ENCODE results near the gene ZDHHC19. TPM values are rescaled to one million over a fixed set of nuclear protein-coding genes. Genes with fewer than 3 reads are reported as not detected.

ZDHHC19 gene
- total and polyA plus RNA-seq, 2 experiments from 2014 or later = 1.3 to 15.7 TPM

DNA sequence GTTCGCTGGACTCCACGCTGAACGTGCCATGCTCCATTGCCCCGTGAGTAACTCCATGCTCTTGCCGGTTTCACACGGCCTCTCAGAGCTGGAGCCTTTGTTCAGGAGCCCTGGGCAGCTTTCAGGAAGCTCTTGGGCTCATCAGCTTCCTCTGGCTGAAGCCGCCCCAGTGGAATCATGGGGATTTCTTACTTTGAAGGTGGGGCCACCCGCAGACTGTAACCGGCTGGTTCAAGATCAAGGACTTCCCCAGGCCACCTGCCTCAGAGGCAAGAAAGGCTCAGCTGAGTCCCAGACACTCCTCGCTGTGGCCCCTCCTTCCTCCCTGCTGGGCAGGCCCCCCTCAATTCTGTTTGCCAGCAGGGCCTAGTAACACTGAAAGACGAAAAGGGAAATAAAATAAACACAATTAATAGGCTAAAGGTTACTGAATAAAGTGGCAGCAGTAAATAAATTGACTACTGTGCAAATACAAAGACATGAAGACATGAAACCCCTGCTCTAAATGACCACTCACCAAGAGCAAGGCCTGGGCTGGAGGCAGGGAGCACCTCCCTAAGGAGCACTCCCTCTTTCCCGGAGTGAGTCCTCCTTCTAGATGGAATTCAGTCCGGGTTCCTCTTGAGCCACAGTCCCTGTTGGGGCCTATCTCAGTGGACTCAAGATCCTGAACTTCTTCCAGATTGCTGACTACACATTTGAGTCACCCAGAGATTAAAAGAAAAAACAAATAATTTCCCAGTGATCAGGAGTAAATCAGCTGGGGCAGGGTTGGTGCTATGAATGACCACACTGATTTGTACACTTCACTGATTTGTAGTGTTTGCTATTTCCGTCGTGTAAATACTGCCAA, 51.0 kb downstream of the ZDHHC19 start:
- Mint-ChIP-seq H3K4me1 (peaks cover 29% of the 10 kb centered on the region), H3K36me3 (ENCODE audit: low read depth) (no peaks in the 10 kb centered on the region), H3K4me3 (no peak overlapping the region), H3K9me3 (no peaks in the 10 kb centered on the region), H3K27me3 (ENCODE audit: insufficient read depth, low read depth, poor library complexity) (peaks cover 10% of the 10 kb centered on the region), H3K27ac (peak overlapping the region; percentile 92; the same call in 1 of the 2 replicates)
- Histone ChIP-seq H2AFZ (peak overlapping the region; percentile 60; the same call in 1 of the 2 replicates), H3K79me2 (replicated peaks; ENCODE audit: insufficient read depth) (no peaks in the 10 kb centered on the region), H3K9me2 (ENCODE audit: insufficient read depth) (no peaks in the 10 kb centered on the region), H3K4me2 (no peak overlapping the region), H3K4me1 (ENCODE audit: insufficient read depth) (peaks cover 17% of the 10 kb centered on the region), H3K4me3 (no peak overlapping the region), H3K36me3 (ENCODE audit: insufficient read depth) (no peaks in the 10 kb centered on the region), H3F3A (replicated peaks; ENCODE audit: low read depth) (no peaks in the 10 kb centered on the region), H3K27ac (ENCODE audit: low read depth) (no peak overlapping the region), H4K20me1 (replicated peaks; ENCODE audit: insufficient read depth) (no peaks in the 10 kb centered on the region), H3K27me3 (ENCODE audit: insufficient read depth) (no peaks in the 10 kb centered on the region)
- DNase-seq (ENCODE audit: low spot score) = peak; percentile 66
- peak; percentile 86 for ATAC-seq
- no peak for TF ChIP-seq ZNF331 (CRISPR knock-in tag; IDR thresholded peaks at IDR 0.05; ENCODE audit: low read depth)
- TF ChIP-seq EZH2 (IDR thresholded peaks at IDR 0.05; ENCODE audit: low read depth, unreplicated experiment) = no peak
- TF ChIP-seq JUNB (IDR thresholded peaks at IDR 0.05; ENCODE audit: unreplicated experiment) = no peak
- TF ChIP-seq, protein P1, sequence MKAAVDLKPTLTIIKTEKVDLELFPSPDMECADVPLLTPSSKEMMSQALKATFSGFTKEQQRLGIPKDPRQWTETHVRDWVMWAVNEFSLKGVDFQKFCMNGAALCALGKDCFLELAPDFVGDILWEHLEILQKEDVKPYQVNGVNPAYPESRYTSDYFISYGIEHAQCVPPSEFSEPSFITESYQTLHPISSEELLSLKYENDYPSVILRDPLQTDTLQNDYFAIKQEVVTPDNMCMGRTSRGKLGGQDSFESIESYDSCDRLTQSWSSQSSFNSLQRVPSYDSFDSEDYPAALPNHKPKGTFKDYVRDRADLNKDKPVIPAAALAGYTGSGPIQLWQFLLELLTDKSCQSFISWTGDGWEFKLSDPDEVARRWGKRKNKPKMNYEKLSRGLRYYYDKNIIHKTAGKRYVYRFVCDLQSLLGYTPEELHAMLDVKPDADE (IDR thresholded peaks at IDR 0.05) = no peak
- TF ChIP-seq ZNF114 (CRISPR knock-in tag; IDR thresholded peaks at IDR 0.05) = no peak
- TF ChIP-seq CREB1 (CRISPR knock-in tag; IDR thresholded peaks at IDR 0.05; ENCODE audit: low read depth) = no peak
- TF ChIP-seq NANOG (IDR thresholded peaks at IDR 0.05; ENCODE audit: borderline replicate concordance) = no peak
- no peak for TF ChIP-seq POLR2AphosphoS5 (IDR thresholded peaks at IDR 0.05; ENCODE audit: low read depth)
- TF ChIP-seq, protein P2, sequence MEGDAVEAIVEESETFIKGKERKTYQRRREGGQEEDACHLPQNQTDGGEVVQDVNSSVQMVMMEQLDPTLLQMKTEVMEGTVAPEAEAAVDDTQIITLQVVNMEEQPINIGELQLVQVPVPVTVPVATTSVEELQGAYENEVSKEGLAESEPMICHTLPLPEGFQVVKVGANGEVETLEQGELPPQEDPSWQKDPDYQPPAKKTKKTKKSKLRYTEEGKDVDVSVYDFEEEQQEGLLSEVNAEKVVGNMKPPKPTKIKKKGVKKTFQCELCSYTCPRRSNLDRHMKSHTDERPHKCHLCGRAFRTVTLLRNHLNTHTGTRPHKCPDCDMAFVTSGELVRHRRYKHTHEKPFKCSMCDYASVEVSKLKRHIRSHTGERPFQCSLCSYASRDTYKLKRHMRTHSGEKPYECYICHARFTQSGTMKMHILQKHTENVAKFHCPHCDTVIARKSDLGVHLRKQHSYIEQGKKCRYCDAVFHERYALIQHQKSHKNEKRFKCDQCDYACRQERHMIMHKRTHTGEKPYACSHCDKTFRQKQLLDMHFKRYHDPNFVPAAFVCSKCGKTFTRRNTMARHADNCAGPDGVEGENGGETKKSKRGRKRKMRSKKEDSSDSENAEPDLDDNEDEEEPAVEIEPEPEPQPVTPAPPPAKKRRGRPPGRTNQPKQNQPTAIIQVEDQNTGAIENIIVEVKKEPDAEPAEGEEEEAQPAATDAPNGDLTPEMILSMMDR (conservative IDR thresholded peaks at IDR 0.05; ENCODE audit: low read depth in 2 of 2) = no peak
- TF ChIP-seq, protein P3, sequence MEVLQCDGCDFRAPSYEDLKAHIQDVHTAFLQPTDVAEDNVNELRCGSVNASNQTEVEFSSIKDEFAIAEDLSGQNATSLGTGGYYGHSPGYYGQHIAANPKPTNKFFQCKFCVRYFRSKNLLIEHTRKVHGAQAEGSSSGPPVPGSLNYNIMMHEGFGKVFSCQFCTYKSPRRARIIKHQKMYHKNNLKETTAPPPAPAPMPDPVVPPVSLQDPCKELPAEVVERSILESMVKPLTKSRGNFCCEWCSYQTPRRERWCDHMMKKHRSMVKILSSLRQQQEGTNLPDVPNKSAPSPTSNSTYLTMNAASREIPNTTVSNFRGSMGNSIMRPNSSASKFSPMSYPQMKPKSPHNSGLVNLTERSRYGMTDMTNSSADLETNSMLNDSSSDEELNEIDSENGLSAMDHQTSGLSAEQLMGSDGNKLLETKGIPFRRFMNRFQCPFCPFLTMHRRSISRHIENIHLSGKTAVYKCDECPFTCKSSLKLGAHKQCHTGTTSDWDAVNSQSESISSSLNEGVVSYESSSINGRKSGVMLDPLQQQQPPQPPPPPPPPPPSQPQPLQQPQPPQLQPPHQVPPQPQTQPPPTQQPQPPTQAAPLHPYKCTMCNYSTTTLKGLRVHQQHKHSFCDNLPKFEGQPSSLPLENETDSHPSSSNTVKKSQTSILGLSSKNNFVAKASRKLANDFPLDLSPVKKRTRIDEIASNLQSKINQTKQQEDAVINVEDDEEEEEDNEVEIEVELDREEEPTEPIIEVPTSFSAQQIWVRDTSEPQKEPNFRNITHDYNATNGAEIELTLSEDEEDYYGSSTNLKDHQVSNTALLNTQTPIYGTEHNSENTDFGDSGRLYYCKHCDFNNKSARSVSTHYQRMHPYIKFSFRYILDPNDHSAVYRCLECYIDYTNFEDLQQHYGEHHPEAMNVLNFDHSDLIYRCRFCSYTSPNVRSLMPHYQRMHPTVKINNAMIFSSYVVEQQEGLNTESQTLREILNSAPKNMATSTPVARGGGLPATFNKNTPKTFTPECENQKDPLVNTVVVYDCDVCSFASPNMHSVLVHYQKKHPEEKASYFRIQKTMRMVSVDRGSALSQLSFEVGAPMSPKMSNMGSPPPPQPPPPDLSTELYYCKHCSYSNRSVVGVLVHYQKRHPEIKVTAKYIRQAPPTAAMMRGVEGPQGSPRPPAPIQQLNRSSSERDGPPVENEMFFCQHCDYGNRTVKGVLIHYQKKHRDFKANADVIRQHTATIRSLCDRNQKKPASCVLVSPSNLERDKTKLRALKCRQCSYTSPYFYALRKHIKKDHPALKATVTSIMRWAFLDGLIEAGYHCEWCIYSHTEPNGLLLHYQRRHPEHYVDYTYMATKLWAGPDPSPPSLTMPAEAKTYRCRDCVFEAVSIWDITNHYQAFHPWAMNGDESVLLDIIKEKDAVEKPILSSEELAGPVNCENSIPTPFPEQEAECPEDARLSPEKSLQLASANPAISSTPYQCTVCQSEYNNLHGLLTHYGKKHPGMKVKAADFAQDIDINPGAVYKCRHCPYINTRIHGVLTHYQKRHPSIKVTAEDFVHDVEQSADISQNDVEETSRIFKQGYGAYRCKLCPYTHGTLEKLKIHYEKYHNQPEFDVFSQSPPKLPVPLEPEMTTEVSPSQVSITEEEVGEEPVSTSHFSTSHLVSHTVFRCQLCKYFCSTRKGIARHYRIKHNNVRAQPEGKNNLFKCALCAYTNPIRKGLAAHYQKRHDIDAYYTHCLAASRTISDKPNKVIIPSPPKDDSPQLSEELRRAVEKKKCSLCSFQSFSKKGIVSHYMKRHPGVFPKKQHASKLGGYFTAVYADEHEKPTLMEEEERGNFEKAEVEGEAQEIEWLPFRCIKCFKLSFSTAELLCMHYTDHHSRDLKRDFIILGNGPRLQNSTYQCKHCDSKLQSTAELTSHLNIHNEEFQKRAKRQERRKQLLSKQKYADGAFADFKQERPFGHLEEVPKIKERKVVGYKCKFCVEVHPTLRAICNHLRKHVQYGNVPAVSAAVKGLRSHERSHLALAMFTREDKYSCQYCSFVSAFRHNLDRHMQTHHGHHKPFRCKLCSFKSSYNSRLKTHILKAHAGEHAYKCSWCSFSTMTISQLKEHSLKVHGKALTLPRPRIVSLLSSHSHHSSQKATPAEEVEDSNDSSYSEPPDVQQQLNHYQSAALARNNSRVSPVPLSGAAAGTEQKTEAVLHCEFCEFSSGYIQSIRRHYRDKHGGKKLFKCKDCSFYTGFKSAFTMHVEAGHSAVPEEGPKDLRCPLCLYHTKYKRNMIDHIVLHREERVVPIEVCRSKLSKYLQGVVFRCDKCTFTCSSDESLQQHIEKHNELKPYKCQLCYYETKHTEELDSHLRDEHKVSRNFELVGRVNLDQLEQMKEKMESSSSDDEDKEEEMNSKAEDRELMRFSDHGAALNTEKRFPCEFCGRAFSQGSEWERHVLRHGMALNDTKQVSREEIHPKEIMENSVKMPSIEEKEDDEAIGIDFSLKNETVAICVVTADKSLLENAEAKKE (CRISPR knock-in tag; IDR thresholded peaks at IDR 0.05) = no peak
- no peak for TF ChIP-seq STAT1 (IDR thresholded peaks at IDR 0.05; ENCODE audit: unreplicated experiment)
- TF ChIP-seq EZH2phosphoT487 (IDR thresholded peaks at IDR 0.05; ENCODE audit: unreplicated experiment) = no peak
- TF ChIP-seq, protein P4, sequence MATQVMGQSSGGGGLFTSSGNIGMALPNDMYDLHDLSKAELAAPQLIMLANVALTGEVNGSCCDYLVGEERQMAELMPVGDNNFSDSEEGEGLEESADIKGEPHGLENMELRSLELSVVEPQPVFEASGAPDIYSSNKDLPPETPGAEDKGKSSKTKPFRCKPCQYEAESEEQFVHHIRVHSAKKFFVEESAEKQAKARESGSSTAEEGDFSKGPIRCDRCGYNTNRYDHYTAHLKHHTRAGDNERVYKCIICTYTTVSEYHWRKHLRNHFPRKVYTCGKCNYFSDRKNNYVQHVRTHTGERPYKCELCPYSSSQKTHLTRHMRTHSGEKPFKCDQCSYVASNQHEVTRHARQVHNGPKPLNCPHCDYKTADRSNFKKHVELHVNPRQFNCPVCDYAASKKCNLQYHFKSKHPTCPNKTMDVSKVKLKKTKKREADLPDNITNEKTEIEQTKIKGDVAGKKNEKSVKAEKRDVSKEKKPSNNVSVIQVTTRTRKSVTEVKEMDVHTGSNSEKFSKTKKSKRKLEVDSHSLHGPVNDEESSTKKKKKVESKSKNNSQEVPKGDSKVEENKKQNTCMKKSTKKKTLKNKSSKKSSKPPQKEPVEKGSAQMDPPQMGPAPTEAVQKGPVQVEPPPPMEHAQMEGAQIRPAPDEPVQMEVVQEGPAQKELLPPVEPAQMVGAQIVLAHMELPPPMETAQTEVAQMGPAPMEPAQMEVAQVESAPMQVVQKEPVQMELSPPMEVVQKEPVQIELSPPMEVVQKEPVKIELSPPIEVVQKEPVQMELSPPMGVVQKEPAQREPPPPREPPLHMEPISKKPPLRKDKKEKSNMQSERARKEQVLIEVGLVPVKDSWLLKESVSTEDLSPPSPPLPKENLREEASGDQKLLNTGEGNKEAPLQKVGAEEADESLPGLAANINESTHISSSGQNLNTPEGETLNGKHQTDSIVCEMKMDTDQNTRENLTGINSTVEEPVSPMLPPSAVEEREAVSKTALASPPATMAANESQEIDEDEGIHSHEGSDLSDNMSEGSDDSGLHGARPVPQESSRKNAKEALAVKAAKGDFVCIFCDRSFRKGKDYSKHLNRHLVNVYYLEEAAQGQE (IDR thresholded peaks at IDR 0.05; ENCODE audit: unreplicated experiment) = no peak
